Suprapubic skin (tissue), 4 donors: ENCODE data around the gene NXPH2. TPM values are rescaled to one million over a fixed set of nuclear protein-coding genes. Genes with fewer than 3 reads are reported as not detected.

Source experiments
- DNase-seq, 2 donors: peaks; one replicate each; pipeline ENCODE4 v3.0.0-alpha.2; 2019; ENCODE audit warnings: low spot score in 2 of 2
- H3K27ac ChIP-seq: fragments of 200-600 bp; sonication (generic); one replicate; pipeline ENCODE4 v1.5.1; 2019
- H3K27me3 ChIP-seq: fragments of 200-600 bp; sonication (generic); one replicate; pipeline ENCODE4 v1.5.1; 2019
- H3K36me3 ChIP-seq: fragments of 200-600 bp; sonication (generic); one replicate; pipeline ENCODE4 v1.5.1; 2019
- H3K4me1 ChIP-seq: fragments of 200-600 bp; sonication (generic); one replicate; pipeline ENCODE4 v1.5.1; 2019
- H3K4me3 ChIP-seq: fragments of 200-600 bp; sonication (generic); one replicate; pipeline ENCODE4 v1.5.1; 2019; ENCODE audit warnings: mild to moderate bottlenecking
- H3K9me3 ChIP-seq: fragments of 200-600 bp; sonication (generic); one replicate; pipeline ENCODE4 v1.5.1; 2019
- EP300 ChIP-seq: sonication (generic); formaldehyde crosslinking; IDR thresholded peaks from one replicate; pipeline ENCODE4 v1.6.1; 2017; ENCODE audit warnings: antibody characterized with exemption
- POLR2A ChIP-seq, 2 donors: fragments of 450-650 bp; IDR thresholded peaks; one replicate each; pipeline ENCODE4 v1.6.1; 2017; ENCODE audit warnings: antibody characterized with exemption in 2 of 2, mild to moderate bottlenecking in 2 of 2, moderate library complexity in 2 of 2
- POLR2AphosphoS5 ChIP-seq, 3 donors: sonication (generic); formaldehyde crosslinking; IDR thresholded peaks; one replicate each; pipeline ENCODE4 v1.6.1; 2017; ENCODE audit warnings: antibody characterized with exemption in 3 of 3
- WGBS: methylation state at CpG from one replicate; pipeline ENCODE4 v1.1.5; 2018; 5-methylcytosine and 5-hydroxymethylcytosine counted together
- total RNA-seq, 4 donors: library from RNA; depleted of rRNA; stranded (reverse); fragments of >200 nt; gene quantifications; one replicate each; pipeline ENCODE4 v1.1.0, GENCODE V29; 2016
- TF ChIP-seq, protein P1 (sequence below), 2 donors: fragments of 200-600 bp in 1 of 2; fragments of 450-650 bp in 1 of 2; sonication (generic) in 1 of 2; IDR thresholded peaks; one replicate each; pipeline ENCODE4 v1.5.1; 2016 to 2019; ENCODE audit warnings: antibody characterized with exemption in 2 of 2, mild to moderate bottlenecking in 1 of 2, moderate library complexity in 1 of 2

NXPH2 gene
- total RNA-seq, 4 donors from 2014 or later = not detected

DNA sequence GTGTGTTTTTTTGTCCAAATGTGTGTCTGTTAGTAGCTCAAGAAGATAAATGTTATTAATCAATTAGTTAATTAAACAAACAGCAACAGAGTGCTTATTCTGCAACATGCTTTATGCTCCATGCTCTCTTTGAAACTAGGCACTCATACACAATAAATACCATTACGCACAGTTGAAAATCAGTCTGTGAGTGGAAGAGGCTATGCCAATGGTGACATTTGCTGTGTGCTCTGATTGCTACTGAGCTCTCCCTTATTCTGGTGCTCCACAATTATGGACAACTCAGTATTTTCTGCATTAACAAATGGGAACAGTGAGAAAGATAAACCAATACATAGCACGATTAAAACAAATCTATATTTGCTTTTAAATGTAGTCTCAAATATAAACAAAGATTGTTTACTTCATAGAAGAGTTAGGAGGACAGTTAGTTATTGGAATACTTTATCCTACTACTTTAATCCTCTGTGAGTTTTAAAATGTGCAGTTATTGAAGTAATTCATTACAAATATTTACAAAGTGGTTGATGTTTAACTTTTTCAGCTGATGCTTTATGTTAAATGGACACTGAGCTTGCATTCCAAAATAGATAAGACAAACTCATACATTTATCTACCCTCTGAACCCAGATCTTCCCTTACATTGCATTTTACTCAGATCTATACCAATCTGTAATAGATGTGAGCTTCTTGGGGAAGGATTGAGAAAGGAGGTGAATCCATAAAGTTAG is 55.3 kb downstream of the NXPH2 start:
- no peak overlapping the region for H3K27ac ChIP-seq
- TF ChIP-seq EP300 (no peak), POLR2AphosphoS5 (IDR thresholded peaks at IDR 0.05) (no peak), POLR2A (IDR thresholded peaks at IDR 0.05) (no peak)
- TF ChIP-seq, protein P1, sequence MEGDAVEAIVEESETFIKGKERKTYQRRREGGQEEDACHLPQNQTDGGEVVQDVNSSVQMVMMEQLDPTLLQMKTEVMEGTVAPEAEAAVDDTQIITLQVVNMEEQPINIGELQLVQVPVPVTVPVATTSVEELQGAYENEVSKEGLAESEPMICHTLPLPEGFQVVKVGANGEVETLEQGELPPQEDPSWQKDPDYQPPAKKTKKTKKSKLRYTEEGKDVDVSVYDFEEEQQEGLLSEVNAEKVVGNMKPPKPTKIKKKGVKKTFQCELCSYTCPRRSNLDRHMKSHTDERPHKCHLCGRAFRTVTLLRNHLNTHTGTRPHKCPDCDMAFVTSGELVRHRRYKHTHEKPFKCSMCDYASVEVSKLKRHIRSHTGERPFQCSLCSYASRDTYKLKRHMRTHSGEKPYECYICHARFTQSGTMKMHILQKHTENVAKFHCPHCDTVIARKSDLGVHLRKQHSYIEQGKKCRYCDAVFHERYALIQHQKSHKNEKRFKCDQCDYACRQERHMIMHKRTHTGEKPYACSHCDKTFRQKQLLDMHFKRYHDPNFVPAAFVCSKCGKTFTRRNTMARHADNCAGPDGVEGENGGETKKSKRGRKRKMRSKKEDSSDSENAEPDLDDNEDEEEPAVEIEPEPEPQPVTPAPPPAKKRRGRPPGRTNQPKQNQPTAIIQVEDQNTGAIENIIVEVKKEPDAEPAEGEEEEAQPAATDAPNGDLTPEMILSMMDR (IDR thresholded peaks at IDR 0.05) = no peak
- H3K36me3 ChIP-seq = no peaks in the 10 kb centered on the region
- no peak overlapping the region for H3K4me3 ChIP-seq
- no peaks in the 10 kb centered on the region for H3K27me3 ChIP-seq
- no peaks in the 10 kb centered on the region for H3K4me1 ChIP-seq
- no peaks in the 10 kb centered on the region for H3K9me3 ChIP-seq
- no peak for DNase-seq
- WGBS = 89% methylated on average over 2 of the region's 2 CpGs

DNA sequence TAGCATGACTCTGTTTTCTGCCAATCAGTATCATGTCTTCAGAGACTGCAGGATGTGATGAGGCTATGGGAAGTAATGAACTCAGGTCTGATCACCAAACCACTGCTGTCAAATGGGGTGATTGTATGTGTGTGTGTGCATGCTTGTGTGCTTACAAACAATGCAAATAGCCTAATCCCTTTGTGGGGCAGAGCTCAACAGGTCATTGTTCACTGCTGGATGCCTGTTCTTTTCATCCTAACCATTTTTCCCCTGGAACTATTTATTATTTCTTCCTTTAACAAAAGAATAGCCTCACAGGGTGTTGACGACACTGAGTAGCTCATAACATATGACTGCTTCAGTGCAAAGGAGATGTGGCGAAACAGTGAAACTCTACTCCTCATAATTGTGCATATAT is 55.9 kb downstream of the NXPH2 start:
- Histone ChIP-seq H3K27me3 (no peaks in the 10 kb centered on the region), H3K9me3 (no peaks in the 10 kb centered on the region), H3K4me1 (no peaks in the 10 kb centered on the region), H3K27ac (no peak overlapping the region), H3K36me3 (no peaks in the 10 kb centered on the region), H3K4me3 (no peak overlapping the region)
- TF ChIP-seq EP300 (no peak), POLR2AphosphoS5 (IDR thresholded peaks at IDR 0.05) (no peak)
- TF ChIP-seq, protein P1 (IDR thresholded peaks at IDR 0.05) = no peak
- WGBS = 78% methylated on average over 2 of the region's 2 CpGs
- no peak for DNase-seq

DNA sequence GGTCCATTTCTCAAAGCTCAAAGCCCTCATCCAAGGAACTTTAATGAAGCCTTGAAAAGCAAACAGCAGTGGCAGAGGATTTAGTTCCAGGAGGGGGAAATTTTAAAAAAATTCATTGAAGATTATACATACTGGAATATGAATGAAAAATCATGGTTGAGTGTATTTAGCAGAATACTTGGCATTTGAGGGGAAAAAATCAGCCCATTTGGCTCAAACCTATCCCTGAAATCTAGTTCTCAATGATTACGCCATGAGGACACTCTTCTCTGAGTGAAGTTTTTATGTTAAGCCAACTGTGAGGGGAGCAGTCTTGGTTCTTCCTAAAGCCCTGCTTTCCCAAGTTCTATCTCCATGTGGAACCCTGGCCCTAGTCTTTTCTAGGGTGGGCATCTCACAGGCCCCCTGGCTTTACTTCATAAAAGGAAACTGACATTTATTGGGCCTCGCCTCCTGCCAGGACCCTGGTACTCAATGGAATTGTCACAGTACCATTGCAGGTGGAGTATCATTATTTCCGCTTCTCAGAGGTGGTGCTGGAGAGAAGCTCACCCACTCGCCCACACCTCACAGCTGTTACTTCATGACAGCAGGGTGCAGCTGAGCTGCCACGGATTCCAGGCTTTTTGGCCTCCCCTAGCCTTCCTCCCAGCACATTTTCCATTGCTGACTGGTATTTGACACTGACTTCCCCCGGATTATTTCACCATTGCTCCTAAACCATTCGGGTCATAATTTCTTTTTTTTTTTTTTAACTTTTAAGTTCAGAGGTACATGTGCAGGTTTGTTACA is 56.8 kb downstream of the NXPH2 start:
- no peaks in the 10 kb centered on the region for H3K9me3 ChIP-seq
- H3K4me1 ChIP-seq = no peaks in the 10 kb centered on the region
- DNase-seq = no peak
- no peak overlapping the region for H3K27ac ChIP-seq
- 82% methylated on average over 7 of the region's 7 CpGs for WGBS
- H3K27me3 ChIP-seq = no peaks in the 10 kb centered on the region
- TF ChIP-seq POLR2AphosphoS5 (IDR thresholded peaks at IDR 0.05) (no peak), POLR2A (IDR thresholded peaks at IDR 0.05) (no peak), EP300 (no peak)
- TF ChIP-seq, protein P1 (IDR thresholded peaks at IDR 0.05) = no peak
- H3K36me3 ChIP-seq = no peaks in the 10 kb centered on the region
- no peak overlapping the region for H3K4me3 ChIP-seq

DNA sequence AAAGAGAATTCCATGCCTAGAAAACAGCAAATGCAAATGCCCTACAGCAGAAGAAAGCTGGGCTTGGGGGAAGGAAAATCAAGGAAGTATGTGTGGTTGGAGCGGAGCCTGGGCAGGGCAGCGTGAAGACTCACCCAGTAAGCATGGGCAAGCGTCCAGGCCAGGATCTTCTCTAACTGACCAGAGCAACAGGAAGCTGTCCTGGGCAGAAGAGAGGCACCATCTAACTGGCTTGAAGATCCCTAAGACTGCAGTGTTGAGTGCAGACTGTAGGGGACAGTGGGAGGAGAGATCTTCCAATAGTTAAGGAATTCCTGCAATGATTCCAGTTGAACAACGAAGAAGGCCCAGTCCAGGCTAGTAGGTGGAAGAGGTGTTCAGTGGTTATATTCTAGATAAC is 57.9 kb downstream of the NXPH2 start:
- TF ChIP-seq POLR2A (IDR thresholded peaks at IDR 0.05) (no peak), EP300 (no peak), POLR2AphosphoS5 (IDR thresholded peaks at IDR 0.05) (no peak)
- TF ChIP-seq, protein P1 (IDR thresholded peaks at IDR 0.05) = no peak
- DNase-seq = no peak
- 84% methylated on average over 4 of the region's 4 CpGs for WGBS

More for the DNA sequence above, 57.9 kb downstream of the NXPH2 start:
- no peaks in the 10 kb centered on the region for H3K27me3 ChIP-seq
- no peak overlapping the region for H3K4me3 ChIP-seq
- no peaks in the 10 kb centered on the region for H3K9me3 ChIP-seq
- no peak overlapping the region for H3K27ac ChIP-seq
- no peaks in the 10 kb centered on the region for H3K36me3 ChIP-seq
- H3K4me1 ChIP-seq = no peaks in the 10 kb centered on the region
